ENCODE data around the gene OR1F1. TPM values are rescaled to one million over a fixed set of nuclear protein-coding genes. Genes with fewer than 3 reads are reported as not detected.

Gene OR1F1
- total RNA-seq, 1 donor from 2014 or later = not detected

DNA sequence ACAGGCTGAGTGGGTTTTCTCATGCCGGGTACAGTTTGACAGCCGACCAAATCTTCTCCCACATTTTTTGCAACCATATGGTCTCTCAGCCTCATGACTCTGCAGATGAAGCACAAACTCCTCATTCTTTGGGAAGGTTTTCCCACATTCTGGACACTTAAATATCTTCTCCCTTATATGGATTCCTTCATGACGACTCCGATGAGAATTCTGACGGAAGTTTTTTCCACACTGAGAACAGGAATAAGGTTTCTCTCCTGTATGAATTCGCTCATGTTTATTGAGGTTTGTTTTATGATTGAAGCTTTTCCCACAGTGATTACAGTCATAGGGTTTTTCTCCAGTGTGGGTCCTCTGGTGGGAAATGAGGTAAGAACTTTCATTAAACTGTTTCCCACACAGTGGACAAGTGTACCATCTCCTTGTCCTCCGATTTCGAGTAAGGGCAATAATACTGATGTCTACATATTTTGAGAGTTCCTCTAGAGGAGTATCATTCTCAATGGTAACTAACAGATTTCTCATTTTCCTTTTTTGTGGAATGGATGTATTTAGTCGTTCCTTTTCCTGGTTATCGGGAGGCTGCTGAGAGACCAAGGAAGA, 36.0 kb downstream of the OR1F1 start:
- Mint-ChIP-seq H3K4me3 (ENCODE audit: low read depth) (no peak overlapping the region), H3K4me1 (ENCODE audit: low read depth) (no peaks in the 10 kb centered on the region), H3K27me3 (no peaks in the 10 kb centered on the region), H3K36me3 (ENCODE audit: insufficient read depth) (peaks cover 68% of the 10 kb centered on the region), H3K27ac (no peak overlapping the region), H3K9me3 (ENCODE audit: low read depth) (peaks cover 40% of the 10 kb centered on the region)
- no peak for DNase-seq (ENCODE audit: low spot score, unreplicated experiment)
- TF ChIP-seq, protein P1, sequence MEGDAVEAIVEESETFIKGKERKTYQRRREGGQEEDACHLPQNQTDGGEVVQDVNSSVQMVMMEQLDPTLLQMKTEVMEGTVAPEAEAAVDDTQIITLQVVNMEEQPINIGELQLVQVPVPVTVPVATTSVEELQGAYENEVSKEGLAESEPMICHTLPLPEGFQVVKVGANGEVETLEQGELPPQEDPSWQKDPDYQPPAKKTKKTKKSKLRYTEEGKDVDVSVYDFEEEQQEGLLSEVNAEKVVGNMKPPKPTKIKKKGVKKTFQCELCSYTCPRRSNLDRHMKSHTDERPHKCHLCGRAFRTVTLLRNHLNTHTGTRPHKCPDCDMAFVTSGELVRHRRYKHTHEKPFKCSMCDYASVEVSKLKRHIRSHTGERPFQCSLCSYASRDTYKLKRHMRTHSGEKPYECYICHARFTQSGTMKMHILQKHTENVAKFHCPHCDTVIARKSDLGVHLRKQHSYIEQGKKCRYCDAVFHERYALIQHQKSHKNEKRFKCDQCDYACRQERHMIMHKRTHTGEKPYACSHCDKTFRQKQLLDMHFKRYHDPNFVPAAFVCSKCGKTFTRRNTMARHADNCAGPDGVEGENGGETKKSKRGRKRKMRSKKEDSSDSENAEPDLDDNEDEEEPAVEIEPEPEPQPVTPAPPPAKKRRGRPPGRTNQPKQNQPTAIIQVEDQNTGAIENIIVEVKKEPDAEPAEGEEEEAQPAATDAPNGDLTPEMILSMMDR (IDR thresholded peaks at IDR 0.05; ENCODE audit: unreplicated experiment) = no peak

DNA sequence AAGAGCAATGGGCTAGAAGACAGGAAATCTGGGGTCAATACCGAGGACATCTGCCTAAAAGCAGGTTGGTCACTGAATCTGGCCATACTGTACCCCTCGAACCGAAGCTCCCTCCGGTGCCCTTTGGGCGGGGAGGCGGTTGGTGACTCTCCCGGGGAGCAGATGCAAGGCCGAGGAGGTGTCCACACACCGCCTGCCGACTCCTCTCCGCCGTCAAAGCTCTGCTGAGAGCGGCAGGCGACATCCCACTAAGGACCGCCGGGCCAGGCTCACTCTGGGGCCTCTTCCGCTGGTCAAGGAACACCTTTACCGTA, 46.5 kb downstream of the OR1F1 start:
- TF ChIP-seq, protein P1 (IDR thresholded peaks at IDR 0.05; ENCODE audit: unreplicated experiment) = no peak
- Mint-ChIP-seq H3K4me3 (ENCODE audit: low read depth) (peak overlapping the region; percentile 93), H3K4me1 (ENCODE audit: low read depth) (peaks cover 7% of the 10 kb centered on the region), H3K27ac (peak overlapping the region; percentile 82), H3K36me3 (ENCODE audit: insufficient read depth) (peaks cover 40% of the 10 kb centered on the region), H3K27me3 (no peaks in the 10 kb centered on the region), H3K9me3 (ENCODE audit: low read depth) (peaks cover 33% of the 10 kb centered on the region)
- no peak for DNase-seq (ENCODE audit: low spot score, unreplicated experiment)

DNA sequence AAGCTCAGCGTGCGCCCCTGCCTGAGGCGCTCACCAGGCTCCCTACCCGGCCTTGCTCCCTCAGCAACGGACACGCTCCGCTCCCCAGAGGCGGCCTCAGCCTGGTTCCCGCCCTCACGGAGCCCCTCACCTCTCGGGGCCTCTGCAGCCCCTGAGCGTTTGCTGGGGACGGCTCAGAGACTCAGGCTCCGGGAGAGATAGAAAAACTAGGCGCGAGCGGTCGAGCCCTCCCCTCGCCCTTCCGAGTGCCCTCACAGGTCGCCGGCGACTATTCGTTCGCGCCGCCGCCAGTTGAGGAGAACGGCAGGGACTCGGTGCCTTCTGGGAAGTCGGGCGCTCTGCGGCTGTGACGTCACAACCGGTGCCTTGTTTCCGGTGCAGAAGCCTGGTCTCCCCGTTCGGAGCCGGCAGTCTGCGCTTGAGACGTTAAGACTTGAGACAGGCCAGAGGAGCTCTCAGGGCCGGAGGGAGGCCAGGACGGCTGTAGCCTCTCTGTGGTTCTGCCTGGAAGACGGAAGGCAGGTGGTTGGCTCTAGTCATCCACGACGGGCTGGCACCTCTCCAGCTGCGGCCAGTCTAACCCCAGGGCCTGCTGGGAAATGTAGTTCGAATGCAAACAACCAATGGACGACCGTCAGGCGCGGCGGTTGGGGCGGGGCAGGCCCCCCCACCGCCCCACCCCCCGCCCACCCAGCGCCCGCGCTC, 47.0 kb downstream of the OR1F1 start, which contains the start of gene ZNF200:
Gene ZNF200, minus strand, starts transcription at position 302 of the 705 bp plus-strand sequence. CDS start 1,403 bp downstream, outside the sequence.
- H3K9me3 Mint-ChIP-seq (ENCODE audit: low read depth) = peaks cover 31% of the 10 kb centered on the region
- TF ChIP-seq, protein P1 (IDR thresholded peaks at IDR 0.05; ENCODE audit: unreplicated experiment) = no peak
- no peaks in the 10 kb centered on the region for H3K27me3 Mint-ChIP-seq
- DNase-seq (ENCODE audit: low spot score, unreplicated experiment) = peak; percentile 88
- peaks cover 38% of the 10 kb centered on the region for H3K36me3 Mint-ChIP-seq (ENCODE audit: insufficient read depth)
- peaks cover 7% of the 10 kb centered on the region for H3K4me1 Mint-ChIP-seq (ENCODE audit: low read depth)
- peak within 1 kb of the TSS; percentile 82 for H3K27ac Mint-ChIP-seq
- H3K4me3 Mint-ChIP-seq (ENCODE audit: low read depth) = peak within 1 kb of the TSS; percentile 93

DNA sequence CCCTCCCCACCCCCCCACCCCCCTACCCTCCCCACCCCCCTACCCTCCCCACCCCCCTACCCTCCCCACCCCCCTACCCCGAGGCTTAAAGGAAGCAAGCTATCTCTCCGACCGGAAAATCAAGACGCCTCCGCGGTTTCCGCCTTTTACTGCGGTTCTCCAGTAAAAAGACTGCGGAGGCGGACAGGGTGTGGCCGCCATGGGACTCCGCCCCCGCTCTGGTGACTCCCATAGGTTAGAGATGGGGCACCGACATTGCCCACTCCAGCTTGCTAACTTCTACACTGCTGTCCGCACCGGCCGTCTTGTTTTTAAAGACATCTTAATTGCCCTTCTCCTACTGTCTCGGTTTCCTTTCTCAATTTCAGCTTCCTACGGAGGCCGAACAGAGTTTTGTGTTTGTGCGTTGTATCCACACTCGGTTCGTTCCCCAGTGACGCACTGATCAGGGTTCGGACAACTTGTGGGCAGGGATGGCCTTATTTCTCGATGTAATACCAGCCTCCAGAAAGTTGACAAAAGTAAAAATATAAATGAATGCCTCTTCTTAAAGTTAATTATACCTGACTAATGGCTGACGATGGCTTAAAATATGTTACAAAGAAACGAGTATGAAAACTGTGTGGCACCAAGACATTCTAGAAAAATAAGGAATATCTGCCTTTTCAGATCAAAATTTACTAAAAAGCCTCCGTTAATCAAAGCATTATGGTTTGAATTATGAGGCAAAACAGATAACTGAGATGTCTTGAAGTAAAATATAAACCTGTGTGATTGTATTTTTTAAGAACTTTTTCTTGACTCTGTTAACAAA, 48.1 kb downstream of the OR1F1 start:
- Mint-ChIP-seq H3K27ac (no peak overlapping the region), H3K4me3 (ENCODE audit: low read depth) (peak overlapping the region; percentile 70), H3K27me3 (peaks cover 2% of the 10 kb centered on the region), H3K9me3 (ENCODE audit: low read depth) (peaks cover 21% of the 10 kb centered on the region), H3K4me1 (ENCODE audit: low read depth) (peaks cover 7% of the 10 kb centered on the region), H3K36me3 (ENCODE audit: insufficient read depth) (peaks cover 27% of the 10 kb centered on the region)
- no peak for DNase-seq (ENCODE audit: low spot score, unreplicated experiment)
- TF ChIP-seq, protein P1 (IDR thresholded peaks at IDR 0.05; ENCODE audit: unreplicated experiment) = no peak

DNA sequence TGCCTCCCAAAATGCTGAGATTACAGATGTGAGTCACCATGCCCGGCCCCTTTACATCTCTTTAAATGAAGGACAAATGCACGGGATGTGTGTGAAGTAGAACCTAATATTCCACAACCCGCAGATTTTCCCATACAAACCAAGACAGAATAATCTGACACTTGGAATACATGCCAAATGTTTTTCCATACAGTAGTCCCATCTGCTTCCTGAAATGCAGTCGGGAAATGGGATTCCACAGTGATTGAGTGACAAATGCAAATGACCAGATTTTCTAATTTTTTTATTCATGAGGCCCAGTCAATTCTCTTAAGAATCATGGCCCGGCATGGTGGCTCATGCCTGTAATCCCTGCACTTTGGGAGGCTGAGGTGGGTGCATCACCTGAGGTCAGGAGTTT, 53.8 kb downstream of the OR1F1 start:
- TF ChIP-seq, protein P1 (IDR thresholded peaks at IDR 0.05; ENCODE audit: unreplicated experiment) = no peak
- H3K36me3 Mint-ChIP-seq (ENCODE audit: insufficient read depth) = no peaks in the 10 kb centered on the region
- no peaks in the 10 kb centered on the region for H3K4me1 Mint-ChIP-seq (ENCODE audit: low read depth)
- no peak overlapping the region for H3K27ac Mint-ChIP-seq
- no peak for DNase-seq (ENCODE audit: low spot score, unreplicated experiment)
- peaks cover 18% of the 10 kb centered on the region for H3K27me3 Mint-ChIP-seq
- H3K4me3 Mint-ChIP-seq (ENCODE audit: low read depth) = no peak overlapping the region
- peaks cover 3% of the 10 kb centered on the region for H3K9me3 Mint-ChIP-seq (ENCODE audit: low read depth)
